AG04450 (cell line): Measurements from ENCODE around the gene CENPE. TPM values are rescaled to one million over a fixed set of nuclear protein-coding genes. Genes with fewer than 3 reads are reported as not detected.

Experiments used
- CTCF ChIA-PET: fragments of 300-600, 350-600 bp; formaldehyde crosslinking; extraction: SDS; loops from one replicate; lab custom pipeline; 2022; ENCODE audit warnings: antibody characterized with exemption, inconsistent platforms; lab: Charles Lee
- POLR2A ChIA-PET: fragments of 350-600 bp; formaldehyde crosslinking; extraction: SDS; loops from one replicate; lab custom pipeline; 2021; ENCODE audit warnings: antibody characterized with exemption, inconsistent platforms; lab: Yijun Ruan, JAX
- DNase-seq: peaks from one replicate; pipeline ENCODE4 v3.0.0-alpha.2; 2011; ENCODE audit warnings: low read depth, low spot score
- H3K27ac ChIP-seq: one replicate; pipeline ENCODE4 v1.5.1; 2012; ENCODE audit warnings: low read depth, low read length, control low read depth
- H3K27me3 ChIP-seq: one replicate; pipeline ENCODE4 v1.6.0; 2012; ENCODE audit warnings: low read length; ENCODE audit not compliant: control insufficient read depth, insufficient read depth
- H3K4me3 ChIP-seq: 2 replicates; pipeline ENCODE4 v1.5.1; 2011; ENCODE audit warnings: mild to moderate bottlenecking, low read depth, low read length, control low read depth
- H3K9me3 ChIP-seq: 2 replicates; pipeline ENCODE4 v1.5.1; 2012; ENCODE audit warnings: low read length; ENCODE audit not compliant: control insufficient read depth, insufficient read depth
- polyA plus RNA-seq: library from polyadenylated mRNA; depleted of rRNA; stranded (reverse); fragments of >200 nt; gene quantifications from 2 replicates; pipeline ENCODE4 v1.2.3, GENCODE V29; 2011
- TF ChIP-seq, protein P1 (sequence below): IDR thresholded peaks from 2 replicates; pipeline ENCODE4 v1.5.1; 2011; ENCODE audit warnings: low read depth, low read length, control low read depth, inconsistent platforms

The CENPE gene
- polyA plus RNA-seq, 1 experiment: 4.5 TPM

DNA sequence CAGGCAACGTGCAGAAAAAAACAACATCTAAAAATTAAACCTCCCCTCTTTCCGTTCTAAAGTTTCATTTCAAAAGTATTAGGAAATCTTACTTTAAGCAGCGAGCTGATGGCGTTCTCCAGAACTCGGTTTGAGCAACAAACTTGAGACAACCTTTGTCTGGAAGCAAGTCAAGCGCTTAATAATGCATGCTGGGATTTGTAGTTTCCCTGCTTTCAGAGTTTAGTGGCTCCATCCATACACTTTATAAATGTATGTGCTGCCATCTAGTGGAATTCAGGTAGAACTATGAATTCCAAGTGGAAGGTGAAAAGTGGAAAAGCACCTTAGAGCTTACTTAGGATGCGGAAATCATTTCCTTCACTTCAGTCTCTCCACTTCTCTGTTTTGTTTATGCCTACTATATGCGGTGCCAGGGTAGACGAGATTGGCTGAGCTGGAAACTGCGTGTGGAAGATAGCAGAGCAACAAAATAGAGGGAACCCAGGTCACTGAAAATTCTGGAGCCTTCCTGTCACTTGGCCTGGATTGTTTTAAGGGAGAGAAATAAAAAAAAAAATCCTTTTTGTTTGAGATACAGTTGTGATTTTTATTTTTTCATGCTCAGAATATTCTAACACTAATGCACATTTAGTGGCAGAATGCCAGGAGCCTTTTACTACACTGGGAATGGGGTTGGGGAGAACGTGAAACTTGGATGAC is 98.3 kb downstream of the CENPE start, which contains the start of gene BDH2:
Gene BDH2 (minus strand): TSS at position 144 of the 702 bp plus-strand sequence. CDS start 3,580 bp downstream, outside the sequence.
- Histone ChIP-seq H3K4me3 (peak within 1 kb of the TSS; percentile 61), H3K27me3 (no peaks in the 10 kb centered on the region), H3K27ac (no peak within 1 kb of the TSS), H3K9me3 (no peaks in the 10 kb centered on the region)
- ChIA-PET POLR2A (no interaction called here), CTCF (interaction anchor here (0.6 to 4.5 kb wide), 45 partner anchors 9 to 842 kb away, joined by 3 to 30 read pairs (median 3); partner anchors contain the start of genes SLC9B1 and SLC9B2)
- peak; percentile 90 for DNase-seq
- TF ChIP-seq, protein P1, sequence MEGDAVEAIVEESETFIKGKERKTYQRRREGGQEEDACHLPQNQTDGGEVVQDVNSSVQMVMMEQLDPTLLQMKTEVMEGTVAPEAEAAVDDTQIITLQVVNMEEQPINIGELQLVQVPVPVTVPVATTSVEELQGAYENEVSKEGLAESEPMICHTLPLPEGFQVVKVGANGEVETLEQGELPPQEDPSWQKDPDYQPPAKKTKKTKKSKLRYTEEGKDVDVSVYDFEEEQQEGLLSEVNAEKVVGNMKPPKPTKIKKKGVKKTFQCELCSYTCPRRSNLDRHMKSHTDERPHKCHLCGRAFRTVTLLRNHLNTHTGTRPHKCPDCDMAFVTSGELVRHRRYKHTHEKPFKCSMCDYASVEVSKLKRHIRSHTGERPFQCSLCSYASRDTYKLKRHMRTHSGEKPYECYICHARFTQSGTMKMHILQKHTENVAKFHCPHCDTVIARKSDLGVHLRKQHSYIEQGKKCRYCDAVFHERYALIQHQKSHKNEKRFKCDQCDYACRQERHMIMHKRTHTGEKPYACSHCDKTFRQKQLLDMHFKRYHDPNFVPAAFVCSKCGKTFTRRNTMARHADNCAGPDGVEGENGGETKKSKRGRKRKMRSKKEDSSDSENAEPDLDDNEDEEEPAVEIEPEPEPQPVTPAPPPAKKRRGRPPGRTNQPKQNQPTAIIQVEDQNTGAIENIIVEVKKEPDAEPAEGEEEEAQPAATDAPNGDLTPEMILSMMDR: peak; percentile 67

DNA sequence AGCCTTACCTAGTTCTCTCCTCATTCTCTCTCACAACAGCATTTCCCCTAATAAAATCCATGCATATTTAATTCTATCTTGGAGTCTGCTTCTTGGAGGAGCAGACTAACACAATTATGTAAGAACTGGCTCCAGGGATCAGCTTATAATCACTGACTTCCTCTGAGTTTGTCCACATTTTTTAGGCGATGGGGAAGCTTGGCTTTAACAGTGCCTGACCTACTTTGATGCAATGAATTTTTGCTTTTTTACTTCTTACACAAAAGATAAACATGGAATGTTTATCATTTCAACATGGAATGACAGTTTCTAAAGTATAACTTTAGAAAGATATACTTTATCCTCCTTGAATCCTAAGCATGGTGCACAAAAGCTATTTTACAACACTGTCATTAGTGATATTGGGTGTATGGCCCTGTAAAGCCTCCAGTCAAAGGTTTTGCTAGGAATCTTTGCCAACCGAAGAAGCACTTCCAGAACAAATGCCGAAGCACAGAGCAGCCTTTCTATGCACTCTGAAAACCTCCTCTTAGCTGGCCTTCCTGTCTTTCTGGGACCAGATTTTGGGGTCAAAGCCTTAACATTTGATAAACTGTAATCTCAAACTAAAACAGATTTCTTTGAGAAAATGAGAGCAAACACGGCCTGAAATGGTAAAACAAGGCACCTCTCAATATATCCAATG is 99.2 kb downstream of the CENPE start:
- no peak for DNase-seq
- Histone ChIP-seq H3K27ac (no peak overlapping the region), H3K9me3 (no peaks in the 10 kb centered on the region), H3K4me3 (peak overlapping the region; percentile 61), H3K27me3 (no peaks in the 10 kb centered on the region)
- TF ChIP-seq, protein P1: no peak
- CTCF ChIA-PET: interaction anchor here (0.6 to 4.5 kb wide), 26 partner anchors 8 to 841 kb away, joined by 3 to 30 read pairs (median 4); no protein-coding TSS in a partner anchor
- POLR2A ChIA-PET: interaction anchor here (0.9 kb wide), 1 partner anchor 22 kb away, joined by 3 read pairs; the partner anchor contains the start of gene SLC9B2

DNA sequence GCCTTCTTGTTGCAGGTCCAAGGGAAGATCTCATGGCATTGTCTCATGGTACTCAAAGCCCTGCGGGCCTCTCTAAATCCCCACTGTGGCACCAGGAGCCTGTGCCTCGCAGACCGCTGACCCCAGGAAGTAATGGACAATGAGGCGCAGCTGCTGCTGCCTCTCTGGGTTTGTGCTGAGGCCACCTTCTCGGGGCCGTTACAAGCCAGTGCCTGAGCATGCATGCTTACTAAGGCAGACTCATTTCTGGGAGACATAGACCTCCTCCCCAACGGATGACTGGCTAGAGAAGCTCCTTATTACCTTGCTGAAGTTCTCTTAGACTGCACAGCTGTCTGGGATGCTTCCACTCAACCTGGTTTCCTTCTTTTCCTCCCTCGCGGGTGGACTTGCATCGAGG is 99.8 kb downstream of the CENPE start:
- no peaks in the 10 kb centered on the region for H3K27me3 ChIP-seq
- POLR2A ChIA-PET: interaction anchor here (0.9 kb wide), 1 partner anchor 22 kb away, joined by 3 read pairs; the partner anchor contains the start of gene SLC9B2
- CTCF ChIA-PET: interaction anchor here (0.6 to 4.5 kb wide), 7 partner anchors 16 to 478 kb away, joined by 3 to 30 read pairs (median 6); no protein-coding TSS in a partner anchor
- no peak overlapping the region for H3K27ac ChIP-seq
- TF ChIP-seq, protein P1: no peak
- no peaks in the 10 kb centered on the region for H3K9me3 ChIP-seq
- DNase-seq: no peak
- peak overlapping the region; percentile 61 for H3K4me3 ChIP-seq

DNA sequence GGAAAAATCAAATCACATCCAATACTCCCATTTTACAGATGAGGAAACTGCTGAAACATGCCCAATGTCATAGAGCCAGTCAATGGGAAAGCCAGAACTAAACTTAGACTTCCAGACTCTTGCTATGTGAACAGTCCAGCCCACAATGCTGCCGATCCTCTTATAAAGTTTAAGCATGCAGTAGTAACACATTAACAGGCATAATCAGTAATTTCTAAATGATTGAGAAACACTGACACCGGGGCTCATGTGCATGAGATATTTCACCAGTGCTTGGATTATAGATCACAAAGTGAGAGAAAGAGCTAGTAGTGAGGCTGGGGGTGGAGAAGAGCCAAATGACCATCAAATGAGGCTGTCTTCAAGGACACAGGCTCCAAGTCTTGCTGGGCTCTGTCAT is 101.0 kb downstream of the CENPE start:
- CTCF ChIA-PET: no interaction called here
- DNase-seq: no peak
- no peak overlapping the region for H3K27ac ChIP-seq
- POLR2A ChIA-PET: no interaction called here
- TF ChIP-seq, protein P1: no peak
- H3K27me3 ChIP-seq: no peaks in the 10 kb centered on the region
- H3K4me3 ChIP-seq: no peak overlapping the region
- H3K9me3 ChIP-seq: no peaks in the 10 kb centered on the region
